Liver (tissue), 9 donors: ENCODE data around the gene COL19A1. TPM values are rescaled to one million over a fixed set of nuclear protein-coding genes. Genes with fewer than 3 reads are reported as not detected.

Source experiments
- DNase-seq: peaks from one replicate; pipeline ENCODE4 v3.0.0-alpha.2; 2017; ENCODE audit warnings: low spot score
- H3K27ac ChIP-seq, 2 donors: one replicate each; pipeline ENCODE4 v1.7.0; 2013; ENCODE audit warnings: inconsistent platforms in 2 of 2, low read length in 2 of 2, control low read depth in 1 of 2, low read depth in 1 of 2, mild to moderate bottlenecking in 1 of 2
- H3K27me3 ChIP-seq, 4 donors: one replicate each; pipeline versions ENCODE4 v1.6.1 to v1.7.0; 2013; ENCODE audit warnings: low read length in 3 of 4, inconsistent platforms in 1 of 4, mild to moderate bottlenecking in 1 of 4, moderate library complexity in 1 of 4; ENCODE audit not compliant: control insufficient read depth in 4 of 4, insufficient read depth in 4 of 4
- H3K36me3 ChIP-seq, 4 donors: one replicate each; pipeline versions ENCODE4 v1.6.1 to v1.7.0; 2013; ENCODE audit warnings: low read length in 3 of 4, mild to moderate bottlenecking in 3 of 4, low read depth in 1 of 4, moderate library complexity in 1 of 4; ENCODE audit not compliant: control insufficient read depth in 4 of 4, insufficient read depth in 3 of 4
- H3K4me1 ChIP-seq, 4 donors: one replicate each; pipeline versions ENCODE4 v1.6.1 to v1.7.0; 2013; ENCODE audit warnings: low read length in 3 of 4, mild to moderate bottlenecking in 3 of 4, moderate library complexity in 1 of 4; ENCODE audit not compliant: control insufficient read depth in 4 of 4, insufficient read depth in 4 of 4
- H3K4me3 ChIP-seq, 3 donors: one replicate each; pipeline versions ENCODE4 v1.6.1 to v1.7.0; 2013; ENCODE audit warnings: low read length in 3 of 3, control low read depth in 1 of 3, low read depth in 1 of 3, mild to moderate bottlenecking in 1 of 3
- H3K9ac ChIP-seq, 2 donors: one replicate each; pipeline ENCODE4 v1.7.0; 2013; ENCODE audit warnings: low read length in 2 of 2, mild to moderate bottlenecking in 2 of 2, moderate library complexity in 2 of 2, control low read depth in 1 of 2, low read depth in 1 of 2
- H3K9me3 ChIP-seq, 4 donors: one replicate each; pipeline versions ENCODE4 v1.6.1 to v1.7.0; 2013; ENCODE audit warnings: low read length in 3 of 4; ENCODE audit not compliant: control insufficient read depth in 4 of 4
- CTCF ChIP-seq: fragments of 150-350 bp; IDR thresholded peaks from 2 replicates; pipeline ENCODE4 v1.5.1; 2017; ENCODE audit warnings: improper control_type of control experiment, low read depth, low read length; ENCODE audit not compliant: missing input control
- EGR1 ChIP-seq, 2 donors: IDR thresholded peaks; 2 replicates each; pipeline ENCODE4 v1.6.1; 2016 to 2018; ENCODE audit warnings: antibody characterized with exemption in 2 of 2, low read depth in 2 of 2
- FOXA1 ChIP-seq: IDR thresholded peaks from 2 replicates; pipeline ENCODE4 v1.6.1; 2016; ENCODE audit warnings: antibody characterized with exemption
- FOXA2 ChIP-seq: IDR thresholded peaks from 2 replicates; pipeline ENCODE4 v1.6.1; 2016; ENCODE audit warnings: antibody characterized with exemption
- GABPA ChIP-seq, 2 donors: IDR thresholded peaks in 1 of 2; conservative IDR thresholded peaks in 1 of 2; 2 replicates each; pipeline ENCODE4 v1.6.1; 2016; ENCODE audit warnings: antibody characterized with exemption in 2 of 2, mild to moderate bottlenecking in 1 of 2, moderate library complexity in 1 of 2
- HNF4A ChIP-seq, 2 donors: conservative IDR thresholded peaks; 2 replicates each; pipeline ENCODE4 v1.6.1; 2016; ENCODE audit warnings: antibody characterized with exemption in 2 of 2, mild to moderate bottlenecking in 2 of 2
- HNF4G ChIP-seq: IDR thresholded peaks from 2 replicates; pipeline ENCODE4 v1.6.1; 2016; ENCODE audit warnings: antibody characterized with exemption
- NR2F2 ChIP-seq: IDR thresholded peaks from 2 replicates; pipeline ENCODE4 v1.6.1; 2016; ENCODE audit warnings: antibody characterized with exemption
- RAD21 ChIP-seq, 2 donors: IDR thresholded peaks; 2 replicates each; pipeline ENCODE4 v1.6.1; 2016; ENCODE audit warnings: antibody characterized with exemption in 2 of 2, mild to moderate bottlenecking in 2 of 2
- REST ChIP-seq: IDR thresholded peaks from 2 replicates; pipeline ENCODE4 v1.6.1; 2016; ENCODE audit warnings: antibody characterized with exemption, mild to moderate bottlenecking
- RXRA ChIP-seq, 2 donors: IDR thresholded peaks; 2 replicates each; pipeline ENCODE4 v1.6.1; 2017 to 2018; ENCODE audit warnings: antibody characterized with exemption in 2 of 2, mild to moderate bottlenecking in 1 of 2
- SP1 ChIP-seq: IDR thresholded peaks from 2 replicates; pipeline ENCODE4 v1.6.1; 2018; ENCODE audit warnings: antibody characterized with exemption, mild to moderate bottlenecking
- TAF1 ChIP-seq: conservative IDR thresholded peaks from 2 replicates; pipeline ENCODE4 v1.6.1; 2016; ENCODE audit warnings: antibody characterized with exemption, mild to moderate bottlenecking
- YY1 ChIP-seq: IDR thresholded peaks from 2 replicates; pipeline ENCODE4 v1.6.1; 2016; ENCODE audit warnings: antibody characterized with exemption, mild to moderate bottlenecking
- WGBS: extraction: QIAGEN DNeasy Blood & Tissue Kit; methylation state at CpG from one replicate; pipeline ENCODE4 v1.1.7; 2013; 5-methylcytosine and 5-hydroxymethylcytosine counted together
- polyA plus RNA-seq, 2 donors: library from polyadenylated mRNA; stranded (reverse) in 1 of 2; unstranded in 1 of 2; fragments of 200-250 nt in 1 of 2; fragments of >200 nt in 1 of 2; fragmentation: Nextera tagmentation in 1 of 2; extraction: Ambion mirVana in 1 of 2; gene quantifications; one replicate each; pipeline versions ENCODE4 v1.2.1 to v1.2.3, GENCODE V29; 2013 to 2015
- total RNA-seq, 2 donors: library from RNA; depleted of rRNA; stranded (reverse); fragments of >200 nt; gene quantifications; one replicate each; pipeline ENCODE4 v1.2.3, GENCODE V29; 2014
- TF ChIP-seq, protein P1 (sequence below): IDR thresholded peaks from 2 replicates; pipeline ENCODE4 v1.6.1; 2016; ENCODE audit warnings: antibody characterized with exemption
- TF ChIP-seq, protein P2 (sequence below): IDR thresholded peaks from 2 replicates; pipeline ENCODE4 v1.6.1; 2016; ENCODE audit warnings: antibody characterized with exemption
- donor health status: healthy.
- donor health status: healthy.
- donor health status: healthy.
- donor health status: healthy.
- donor health status: healthy.

Gene COL19A1
- total and polyA plus RNA-seq, 4 donors, result 0.25 to 0.51 TPM; not detected in 2

- Histone ChIP-seq H3K4me1 (no peaks in the 10 kb centered on the region), H3K9ac (no peak overlapping the region), H3K4me3 (no peak overlapping the region), H3K36me3 (no peaks in the 10 kb centered on the region), H3K27me3 (no peaks in the 10 kb centered on the region), H3K9me3 (no peaks in the 10 kb centered on the region), H3K27ac (no peak overlapping the region)
- no peak for DNase-seq
- WGBS, result 79% methylated on average over 10 of the region's 10 CpGs
- TF ChIP-seq, protein P1, sequence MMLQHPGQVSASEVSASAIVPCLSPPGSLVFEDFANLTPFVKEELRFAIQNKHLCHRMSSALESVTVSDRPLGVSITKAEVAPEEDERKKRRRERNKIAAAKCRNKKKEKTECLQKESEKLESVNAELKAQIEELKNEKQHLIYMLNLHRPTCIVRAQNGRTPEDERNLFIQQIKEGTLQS, result no peak
- no peak for TF ChIP-seq NR2F2
- no peak for TF ChIP-seq CTCF
- no peak for TF ChIP-seq SP1
- no peak for TF ChIP-seq HNF4A (conservative IDR thresholded peaks at IDR 0.05)
- no peak for TF ChIP-seq REST
- no peak for TF ChIP-seq HNF4G
- TF ChIP-seq FOXA2, result no peak
- TF ChIP-seq YY1, result no peak
- no peak for TF ChIP-seq GABPA (IDR thresholded peaks at IDR 0.05 in 1 of 2, conservative IDR thresholded peaks at IDR 0.05 in 1 of 2)
- TF ChIP-seq TAF1, result no peak
These were observed 269.1 kb downstream of the COL19A1 start for GRCh38 chr6:70135219-70136160.

DNA sequence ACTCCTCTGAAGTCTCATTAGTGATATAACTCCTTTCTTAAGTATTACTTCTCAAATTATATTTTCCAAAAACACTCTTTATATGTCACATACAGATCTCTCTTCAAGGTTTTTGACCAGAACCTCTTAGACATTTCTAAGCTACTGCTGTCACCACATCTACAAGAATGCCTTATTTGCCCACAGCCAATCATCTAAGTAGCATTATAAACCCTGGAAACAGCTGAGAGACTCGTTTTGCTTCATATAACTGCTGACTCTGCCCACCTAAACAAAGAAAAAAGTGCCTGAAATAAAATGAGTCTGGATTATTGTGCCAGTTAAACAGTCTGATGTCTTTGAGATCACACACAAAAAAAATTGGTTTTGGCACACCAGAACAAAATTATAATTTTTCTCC is 270.6 kb downstream of the COL19A1 start:
- H3K4me1 ChIP-seq, result no peaks in the 10 kb centered on the region
- H3K4me3 ChIP-seq, result no peak overlapping the region
- no peak overlapping the region for H3K27ac ChIP-seq
- H3K9ac ChIP-seq, result no peak overlapping the region
- WGBS, result 39% methylated on average over 1 of the region's 1 CpG
- no peaks in the 10 kb centered on the region for H3K9me3 ChIP-seq
- H3K36me3 ChIP-seq, result no peaks in the 10 kb centered on the region
- no peak for DNase-seq
- no peaks in the 10 kb centered on the region for H3K27me3 ChIP-seq
- TF ChIP-seq TAF1 (no peak), FOXA2 (no peak), EGR1 (IDR thresholded peaks at IDR 0.05; ENCODE audit: low read depth in 2 of 2) (no peak), RAD21 (IDR thresholded peaks at IDR 0.05) (no peak), REST (no peak), SP1 (no peak), FOXA1 (no peak), RXRA (IDR thresholded peaks at IDR 0.05) (no peak), GABPA (IDR thresholded peaks at IDR 0.05 in 1 of 2, conservative IDR thresholded peaks at IDR 0.05 in 1 of 2) (no peak), CTCF (no peak), NR2F2 (no peak)
- TF ChIP-seq, protein P2, sequence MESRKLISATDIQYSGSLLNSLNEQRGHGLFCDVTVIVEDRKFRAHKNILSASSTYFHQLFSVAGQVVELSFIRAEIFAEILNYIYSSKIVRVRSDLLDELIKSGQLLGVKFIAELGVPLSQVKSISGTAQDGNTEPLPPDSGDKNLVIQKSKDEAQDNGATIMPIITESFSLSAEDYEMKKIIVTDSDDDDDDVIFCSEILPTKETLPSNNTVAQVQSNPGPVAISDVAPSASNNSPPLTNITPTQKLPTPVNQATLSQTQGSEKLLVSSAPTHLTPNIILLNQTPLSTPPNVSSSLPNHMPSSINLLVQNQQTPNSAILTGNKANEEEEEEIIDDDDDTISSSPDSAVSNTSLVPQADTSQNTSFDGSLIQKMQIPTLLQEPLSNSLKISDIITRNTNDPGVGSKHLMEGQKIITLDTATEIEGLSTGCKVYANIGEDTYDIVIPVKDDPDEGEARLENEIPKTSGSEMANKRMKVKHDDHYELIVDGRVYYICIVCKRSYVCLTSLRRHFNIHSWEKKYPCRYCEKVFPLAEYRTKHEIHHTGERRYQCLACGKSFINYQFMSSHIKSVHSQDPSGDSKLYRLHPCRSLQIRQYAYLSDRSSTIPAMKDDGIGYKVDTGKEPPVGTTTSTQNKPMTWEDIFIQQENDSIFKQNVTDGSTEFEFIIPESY, result no peak
